COLO668 (cell line): ENCODE data around the gene NCKAP5L.

ENCODE experiments used
- DNase-seq: peaks from one replicate; lab custom pipeline; 2025; ENCODE audit not compliant: unreplicated experiment; lab: John Stamatoyannopoulos, UW

Gene NCKAP5L

GRCh38 chr12:49825971-49826421 is 2.2 kb downstream of the NCKAP5L start:
- no peak for DNase-seq

GRCh38 chr12:49825360-49825970 is 2.7 kb downstream of the NCKAP5L start:
- DNase-seq: no peak

- DNase-seq: no peak
These were observed 3.3 kb downstream of the NCKAP5L start for GRCh38 chr12:49824895-49825294.

GRCh38 chr12:49824416-49824815 is 3.8 kb downstream of the NCKAP5L start:
- no peak for DNase-seq

- no peak for DNase-seq
These were observed 4.3 kb downstream of the NCKAP5L start for GRCh38 chr12:49823951-49824350.

GRCh38 chr12:49823350-49823749 is 4.9 kb downstream of the NCKAP5L start:
- DNase-seq: no peak

GRCh38 chr12:49821373-49822287 is 6.6 kb downstream of the NCKAP5L start:
- no peak for DNase-seq

- DNase-seq: no peak
These were observed 8.4 kb downstream of the NCKAP5L start for GRCh38 chr12:49819786-49820185.

GRCh38 chr12:49818241-49818895 is 9.8 kb downstream of the NCKAP5L start:
- DNase-seq: no peak

GRCh38 chr12:49813131-49813530 is 15.1 kb downstream of the NCKAP5L start:
- no peak for DNase-seq

- DNase-seq: no peak
These were observed 16.2 kb downstream of the NCKAP5L start for GRCh38 chr12:49811961-49812401.

- DNase-seq: no peak
These were observed 17.1 kb downstream of the NCKAP5L start for GRCh38 chr12:49811136-49811535.

- DNase-seq: no peak
These were observed 18.3 kb downstream of the NCKAP5L start for GRCh38 chr12:49809906-49810389.

GRCh38 chr12:49809381-49809905 is 18.8 kb downstream of the NCKAP5L start:
- no peak for DNase-seq

- no peak for DNase-seq
These were observed 19.4 kb downstream of the NCKAP5L start for GRCh38 chr12:49808686-49809380.

- DNase-seq: no peak
These were observed 20.1 kb downstream of the NCKAP5L start for GRCh38 chr12:49807991-49808580.

GRCh38 chr12:49806877-49807276 is 21.3 kb downstream of the NCKAP5L start:
- DNase-seq: no peak

GRCh38 chr12:49806321-49806813 is 21.8 kb downstream of the NCKAP5L start:
- DNase-seq: no peak

- no peak for DNase-seq
These were observed 22.8 kb downstream of the NCKAP5L start for GRCh38 chr12:49805409-49805808.

- no peak for DNase-seq
These were observed 23.4 kb downstream of the NCKAP5L start for GRCh38 chr12:49804821-49805220.
